Neuronal stem cell (in vitro differentiated cells): Measurements from ENCODE around the gene ADGRA3.

Source experiments
- DNase-seq: peaks from one replicate; pipeline ENCODE4 v3.0.0-alpha.2; 2013; ENCODE audit warnings: low spot score
- H2AFZ ChIP-seq: one replicate; pipeline ENCODE4 v1.6.1; 2013; ENCODE audit warnings: mild to moderate bottlenecking, low read length, inconsistent platforms
- H2AK5ac ChIP-seq: 2 replicates; pipeline ENCODE4 v1.6.1; 2013; ENCODE audit warnings: low read depth, mild to moderate bottlenecking, inconsistent platforms, low read length, moderate library complexity, mixed read lengths
- H2BK120ac ChIP-seq: 2 replicates; pipeline ENCODE4 v1.6.1; 2013; ENCODE audit warnings: low read depth, mild to moderate bottlenecking, inconsistent platforms, low read length, moderate library complexity, mixed read lengths
- H2BK12ac ChIP-seq: one replicate; pipeline ENCODE4 v1.6.1; 2013; ENCODE audit warnings: low read length, inconsistent platforms
- H2BK15ac ChIP-seq: 2 replicates; pipeline ENCODE4 v1.6.1; 2013; ENCODE audit warnings: mild to moderate bottlenecking, low read length, inconsistent platforms, mixed read lengths
- H2BK5ac ChIP-seq: one replicate; pipeline ENCODE4 v1.6.1; 2013; ENCODE audit warnings: inconsistent platforms, mild to moderate bottlenecking, low read length, moderate library complexity
- H3K14ac ChIP-seq: one replicate; pipeline ENCODE4 v1.6.1; 2013; ENCODE audit warnings: low read length, inconsistent platforms
- H3K18ac ChIP-seq: 2 replicates; pipeline ENCODE4 v1.6.1; 2013; ENCODE audit warnings: low read length, inconsistent platforms
- H3K23ac ChIP-seq: 2 replicates; pipeline ENCODE4 v1.6.1; 2013; ENCODE audit warnings: low read depth, mild to moderate bottlenecking, mixed read lengths, low read length, inconsistent platforms; ENCODE audit not compliant: poor library complexity
- H3K27ac ChIP-seq: replicated peaks from 3 replicates; pipeline ENCODE4 v1.5.1; 2013; ENCODE audit warnings: low read length, inconsistent platforms
- H3K27me3 ChIP-seq, 3 experiments: 2 replicates each; pipeline ENCODE4 v1.6.1; 2013; ENCODE audit warnings: low read length in 3 of 3, mild to moderate bottlenecking in 2 of 3, inconsistent platforms in 1 of 3, low read depth in 1 of 3, mixed read lengths in 1 of 3, moderate library complexity in 1 of 3; ENCODE audit not compliant: control insufficient read depth in 3 of 3, insufficient read depth in 3 of 3
- H3K36me3 ChIP-seq, 2 donors: replicated peaks in 1 of 2; 2 replicates each; pipeline ENCODE4 v1.6.1; 2013; ENCODE audit warnings: low read length in 2 of 2; ENCODE audit not compliant: control insufficient read depth in 2 of 2, insufficient read depth in 2 of 2
- H3K4ac ChIP-seq: 2 replicates; pipeline ENCODE4 v1.6.1; 2013; ENCODE audit warnings: inconsistent platforms, mild to moderate bottlenecking, low read length, moderate library complexity
- H3K4me1 ChIP-seq, 2 donors: 1 replicate in 1 of 2; 2 replicates in 1 of 2; pipeline ENCODE4 v1.6.1; 2013; ENCODE audit warnings: low read length in 2 of 2, low read depth in 1 of 2; ENCODE audit not compliant: control insufficient read depth in 2 of 2, insufficient read depth in 1 of 2
- H3K4me2 ChIP-seq: one replicate; pipeline ENCODE4 v1.6.1; 2013; ENCODE audit warnings: mild to moderate bottlenecking, low read length, inconsistent platforms; ENCODE audit not compliant: insufficient read depth, poor library complexity, severe bottlenecking
- H3K4me3 ChIP-seq, 2 donors: 2 replicates each; pipeline ENCODE4 v1.5.1; 2013; ENCODE audit warnings: low read length in 2 of 2, mild to moderate bottlenecking in 2 of 2, inconsistent platforms in 1 of 2, moderate library complexity in 1 of 2
- H3K79me1 ChIP-seq: one replicate; pipeline ENCODE4 v1.6.1; 2013; ENCODE audit warnings: low read depth, mild to moderate bottlenecking, inconsistent platforms, low read length, moderate library complexity
- H3K9ac ChIP-seq: one replicate; pipeline ENCODE4 v1.6.1; 2013; ENCODE audit warnings: mild to moderate bottlenecking, low read depth, low read length, inconsistent platforms; ENCODE audit not compliant: poor library complexity
- H3K9me3 ChIP-seq, 2 donors: replicated peaks in 1 of 2; 2 replicates each; pipeline versions ENCODE3 to v1.6.1; 2013; ENCODE audit warnings: low read length in 2 of 2, mild to moderate bottlenecking in 2 of 2, inconsistent platforms in 1 of 2, low read depth in 1 of 2, mixed read lengths in 1 of 2, moderate library complexity in 1 of 2; ENCODE audit not compliant: control insufficient read depth in 2 of 2, insufficient read depth in 1 of 2
- H4K8ac ChIP-seq: one replicate; pipeline ENCODE4 v1.6.1; 2013; ENCODE audit warnings: low read depth, mild to moderate bottlenecking, inconsistent platforms, low read length, moderate library complexity
- H4K91ac ChIP-seq: one replicate; pipeline ENCODE4 v1.6.1; 2013; ENCODE audit warnings: low read length, low read depth, mild to moderate bottlenecking, inconsistent platforms; ENCODE audit not compliant: poor library complexity
- whole genome bisulfite sequencing, 2 donors: extraction: QIAGEN DNeasy Blood & Tissue Kit; methylation state at CpG; one replicate each; pipeline ENCODE4 v1.1.7; 2013; ENCODE audit warnings: missing lambda C conversion rate in 2 of 2, mixed read lengths in 1 of 2; ENCODE audit not compliant: insufficient read length in 2 of 2, insufficient replicate concordance in 1 of 2; ENCODE audit errors: extremely low coverage in 2 of 2; 5-methylcytosine and 5-hydroxymethylcytosine counted together

The ADGRA3 gene

DNA sequence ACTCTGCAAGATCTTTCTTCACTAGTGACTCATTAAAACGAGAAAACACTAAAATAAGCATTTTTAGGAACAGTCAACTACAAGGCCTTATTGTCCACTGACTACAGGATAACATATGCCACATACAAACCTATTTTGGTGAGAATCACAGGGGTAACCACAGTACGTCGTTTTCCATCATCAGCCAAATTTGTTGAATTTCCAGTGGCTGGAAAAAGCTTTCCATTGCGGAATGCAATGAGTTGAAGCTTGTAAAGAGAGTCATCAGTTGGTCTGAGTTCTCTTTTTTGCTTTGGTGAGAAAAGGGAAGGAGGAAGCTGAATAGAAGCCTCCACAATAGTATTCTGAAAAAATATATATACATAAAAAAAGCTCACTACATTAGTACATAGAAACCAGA is 102.4 kb downstream of the ADGRA3 start:
- Histone ChIP-seq H3K23ac (no peak overlapping the region), H4K8ac (no peak overlapping the region), H3K9ac (no peak overlapping the region), H2BK5ac (no peak overlapping the region), H2BK120ac (no peak overlapping the region), H3K4me2 (no peak overlapping the region), H2AK5ac (no peak overlapping the region), H3K9me3 (no peaks in the 10 kb centered on the region), H3K4me1 (no peaks in the 10 kb centered on the region), H3K27me3 (no peaks in the 10 kb centered on the region), H2BK15ac (no peak overlapping the region), H3K4ac (no peak overlapping the region), H3K18ac (no peak overlapping the region), H3K4me3 (no peak overlapping the region), H4K91ac (no peak overlapping the region), H3K14ac (no peak overlapping the region), H2BK12ac (no peak overlapping the region), H3K36me3 (peaks cover 2 to 80% of the 10 kb centered on the region in 2 donors), H2AFZ (no peak overlapping the region), H3K79me1 (no peaks in the 10 kb centered on the region), H3K27ac (no peak overlapping the region)
- WGBS, 2 donors: no CpG with 5 or more reads among the region's 4 CpGs
- no peak for DNase-seq

DNA sequence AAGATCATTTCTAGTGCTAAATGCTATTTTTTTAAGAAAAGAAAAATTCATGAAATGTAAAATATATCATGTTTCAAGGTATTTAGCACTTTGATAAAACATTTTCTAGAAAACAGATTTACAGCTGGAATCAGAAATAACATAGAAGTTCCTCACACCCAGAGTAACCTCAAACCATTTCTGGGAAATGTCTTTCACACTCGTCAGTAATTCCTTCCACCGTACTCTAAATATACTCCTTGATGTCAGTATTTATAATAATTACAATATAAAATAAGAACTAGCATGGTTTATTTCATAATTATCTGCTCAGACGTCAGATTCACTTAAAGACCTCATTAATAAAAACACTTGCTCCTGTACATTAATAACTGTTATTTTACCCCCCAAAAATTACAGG is 103.9 kb downstream of the ADGRA3 start:
- no peak overlapping the region for H3K4ac ChIP-seq
- H3K9me3 ChIP-seq: no peaks in the 10 kb centered on the region
- WGBS, 2 donors: no CpG with 5 or more reads among the region's 3 CpGs
- H2BK120ac ChIP-seq: no peak overlapping the region
- no peak overlapping the region for H3K4me2 ChIP-seq
- H3K79me1 ChIP-seq: no peaks in the 10 kb centered on the region
- no peaks in the 10 kb centered on the region for H3K4me1 ChIP-seq
- H2AFZ ChIP-seq: no peak overlapping the region
- peaks cover 2 to 77% of the 10 kb centered on the region in 2 donors for H3K36me3 ChIP-seq
- H3K23ac ChIP-seq: no peak overlapping the region
- H3K9ac ChIP-seq: no peak overlapping the region
- H2AK5ac ChIP-seq: no peak overlapping the region
- H2BK5ac ChIP-seq: no peak overlapping the region
- no peak overlapping the region for H4K91ac ChIP-seq
- no peak overlapping the region for H3K4me3 ChIP-seq
- DNase-seq: no peak
- H2BK12ac ChIP-seq: no peak overlapping the region
- no peak overlapping the region for H3K27ac ChIP-seq
- no peak overlapping the region for H4K8ac ChIP-seq
- no peak overlapping the region for H2BK15ac ChIP-seq
- no peaks in the 10 kb centered on the region for H3K27me3 ChIP-seq
- no peak overlapping the region for H3K18ac ChIP-seq
- H3K14ac ChIP-seq: no peak overlapping the region

DNA sequence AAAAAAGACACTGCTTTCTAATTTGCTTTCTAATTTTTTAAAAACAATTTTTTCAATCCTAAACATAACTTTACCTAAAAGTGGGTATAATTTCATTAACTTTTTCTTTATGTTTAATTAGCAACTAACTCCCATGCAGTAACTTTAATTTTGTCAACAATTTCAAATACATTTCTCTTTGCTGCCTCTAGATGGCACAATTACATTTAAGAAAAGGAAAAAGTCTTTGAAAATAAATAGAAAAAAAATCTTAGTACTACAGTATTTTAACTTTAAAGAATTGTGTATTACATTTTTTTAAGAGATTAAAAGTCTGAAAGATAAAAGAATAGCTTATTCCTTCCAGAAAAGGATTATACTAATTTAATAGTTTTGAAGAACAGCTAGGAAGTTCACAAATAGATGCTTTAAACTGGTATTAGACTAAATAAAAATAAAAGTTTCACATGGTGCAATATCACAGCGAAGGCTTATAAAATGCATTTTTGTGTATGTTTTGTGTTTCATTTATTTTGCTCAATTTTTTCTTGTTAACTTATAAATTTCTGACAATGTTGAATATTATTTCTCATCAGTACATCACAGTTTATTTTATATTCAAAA is 105.1 kb downstream of the ADGRA3 start:
- DNase-seq: no peak
- H3K18ac ChIP-seq: no peak overlapping the region

DNA sequence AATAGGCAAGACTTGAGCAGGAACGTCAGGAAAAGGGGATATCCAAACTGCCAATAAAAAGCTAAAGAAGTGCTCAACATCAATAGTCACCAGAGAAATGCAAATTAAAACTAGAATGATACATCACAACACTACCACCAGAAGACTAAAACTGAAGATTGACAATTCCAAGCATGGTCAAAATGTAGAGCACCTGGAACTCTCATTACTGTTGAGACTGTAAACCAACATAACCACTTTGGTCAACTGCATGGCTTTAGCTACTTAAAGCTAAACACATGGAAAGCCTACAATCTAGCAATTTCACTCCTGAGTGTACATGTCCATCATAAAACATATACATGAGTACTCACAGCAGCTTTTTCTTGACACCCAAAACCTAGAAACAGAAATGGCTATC is 107.4 kb downstream of the ADGRA3 start:
- H3K4ac ChIP-seq: no peak overlapping the region
- no peak overlapping the region for H2AFZ ChIP-seq

More for the DNA sequence above, 105.1 kb downstream of the ADGRA3 start:
- Histone ChIP-seq H3K79me1 (no peaks in the 10 kb centered on the region), H3K9me3 (no peaks in the 10 kb centered on the region), H3K23ac (no peak overlapping the region), H3K14ac (no peak overlapping the region), H3K27me3 (no peaks in the 10 kb centered on the region), H4K8ac (no peak overlapping the region), H2BK15ac (no peak overlapping the region), H2BK120ac (no peak overlapping the region), H2BK12ac (no peak overlapping the region), H2AFZ (no peak overlapping the region), H3K4ac (no peak overlapping the region), H3K4me1 (no peaks in the 10 kb centered on the region), H2BK5ac (no peak overlapping the region), H3K4me3 (no peak overlapping the region), H4K91ac (no peak overlapping the region), H3K4me2 (no peak overlapping the region), H3K36me3 (peaks cover 2 to 83% of the 10 kb centered on the region in 2 donors), H3K27ac (no peak overlapping the region), H2AK5ac (no peak overlapping the region), H3K9ac (no peak overlapping the region)
- no CpG with 5 or more reads among the region's 1 CpG for WGBS, 2 donors

More for the DNA sequence above, 107.4 kb downstream of the ADGRA3 start:
- Histone ChIP-seq H3K36me3 (peaks cover 2 to 84% of the 10 kb centered on the region in 2 donors), H3K4me1 (no peaks in the 10 kb centered on the region), H3K9ac (no peak overlapping the region), H3K4me2 (no peak overlapping the region), H4K91ac (no peak overlapping the region), H4K8ac (no peak overlapping the region), H3K9me3 (no peaks in the 10 kb centered on the region), H3K27me3 (no peaks in the 10 kb centered on the region), H3K18ac (no peak overlapping the region), H2BK12ac (no peak overlapping the region), H2BK5ac (no peak overlapping the region), H2AK5ac (no peak overlapping the region), H3K23ac (no peak overlapping the region), H3K79me1 (no peaks in the 10 kb centered on the region), H3K14ac (no peak overlapping the region), H3K4me3 (no peak overlapping the region), H2BK120ac (no peak overlapping the region), H2BK15ac (no peak overlapping the region), H3K27ac (no peak overlapping the region)
- no CpG with 5 or more reads among the region's 1 CpG for WGBS, 2 donors
- no peak for DNase-seq
